ENCODE results near the gene VPS18. TPM values are rescaled to one million over a fixed set of nuclear protein-coding genes. Genes with fewer than 3 reads are reported as not detected.
A peak's percentile ranks its signal among the peaks of the same experiment; 100 is the strongest.
"Not testable (repeated sequence)": the region's sequence is repeated elsewhere in the genome, so short reads cannot be mapped to it uniquely, and the experiment has no call there.

VPS18 gene, protein sequence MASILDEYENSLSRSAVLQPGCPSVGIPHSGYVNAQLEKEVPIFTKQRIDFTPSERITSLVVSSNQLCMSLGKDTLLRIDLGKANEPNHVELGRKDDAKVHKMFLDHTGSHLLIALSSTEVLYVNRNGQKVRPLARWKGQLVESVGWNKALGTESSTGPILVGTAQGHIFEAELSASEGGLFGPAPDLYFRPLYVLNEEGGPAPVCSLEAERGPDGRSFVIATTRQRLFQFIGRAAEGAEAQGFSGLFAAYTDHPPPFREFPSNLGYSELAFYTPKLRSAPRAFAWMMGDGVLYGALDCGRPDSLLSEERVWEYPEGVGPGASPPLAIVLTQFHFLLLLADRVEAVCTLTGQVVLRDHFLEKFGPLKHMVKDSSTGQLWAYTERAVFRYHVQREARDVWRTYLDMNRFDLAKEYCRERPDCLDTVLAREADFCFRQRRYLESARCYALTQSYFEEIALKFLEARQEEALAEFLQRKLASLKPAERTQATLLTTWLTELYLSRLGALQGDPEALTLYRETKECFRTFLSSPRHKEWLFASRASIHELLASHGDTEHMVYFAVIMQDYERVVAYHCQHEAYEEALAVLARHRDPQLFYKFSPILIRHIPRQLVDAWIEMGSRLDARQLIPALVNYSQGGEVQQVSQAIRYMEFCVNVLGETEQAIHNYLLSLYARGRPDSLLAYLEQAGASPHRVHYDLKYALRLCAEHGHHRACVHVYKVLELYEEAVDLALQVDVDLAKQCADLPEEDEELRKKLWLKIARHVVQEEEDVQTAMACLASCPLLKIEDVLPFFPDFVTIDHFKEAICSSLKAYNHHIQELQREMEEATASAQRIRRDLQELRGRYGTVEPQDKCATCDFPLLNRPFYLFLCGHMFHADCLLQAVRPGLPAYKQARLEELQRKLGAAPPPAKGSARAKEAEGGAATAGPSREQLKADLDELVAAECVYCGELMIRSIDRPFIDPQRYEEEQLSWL
- total RNA-seq: 22.7 TPM
- long read RNA-seq, transcript VPS18-201 (5 exons, 3,895 nt): major isoform, 22 of 48 reads
- long read RNA-seq, partial matches to known transcripts: 25 of 48 reads
- long read RNA-seq, other reads (novel, unspliced or antisense): 1 of 48 reads

DNA sequence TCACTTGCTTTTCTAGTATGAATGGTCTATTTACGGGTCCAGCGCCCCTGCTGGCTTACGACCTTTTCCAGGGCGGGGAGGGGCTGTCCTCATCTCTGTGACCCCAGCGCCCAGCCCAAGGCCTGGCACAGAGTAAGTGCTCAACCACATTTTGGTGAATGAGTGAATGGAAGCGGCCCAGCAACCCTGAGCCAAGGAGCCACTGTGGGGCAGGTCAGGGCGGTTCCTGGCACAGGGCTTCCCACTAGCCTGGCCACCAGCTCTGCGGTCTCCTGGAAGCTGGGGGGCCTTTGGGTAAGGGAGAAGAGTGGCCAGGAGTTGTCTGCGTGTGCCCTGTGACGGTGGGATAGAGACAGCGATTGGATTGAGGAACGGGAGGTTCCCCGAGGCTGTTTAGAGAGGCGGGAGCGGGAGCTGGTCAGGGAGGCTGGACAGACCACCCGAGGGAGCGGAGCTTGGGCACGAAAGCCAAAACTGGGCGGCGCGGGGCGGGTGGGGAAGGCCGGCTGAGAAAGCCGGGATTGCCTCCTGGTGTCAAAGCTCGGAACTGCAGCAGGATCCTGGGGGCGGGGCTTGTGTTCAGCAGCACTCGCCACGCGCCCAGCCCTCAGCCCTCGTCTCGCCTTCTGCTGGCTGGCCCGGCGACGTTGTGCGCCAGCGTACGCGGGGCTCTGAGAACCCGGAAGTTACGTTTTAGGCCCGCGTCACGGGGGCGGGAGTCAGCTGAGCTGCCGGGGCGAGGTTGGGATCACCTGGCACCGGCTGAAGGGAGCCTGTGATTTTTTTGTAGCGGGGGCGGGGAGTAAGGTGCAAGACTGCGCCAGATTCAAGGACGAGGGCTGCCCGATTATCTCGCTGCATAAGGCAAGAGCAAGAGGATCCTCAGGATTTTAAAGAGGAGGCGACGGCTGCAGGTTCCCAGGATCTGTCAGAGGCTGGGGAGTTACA lies at the start of gene VPS18:
Gene VPS18 (plus strand): TSS at position 718 of the 948 bp plus-strand sequence. CDS start 319 bp downstream, outside the sequence.
- peak; percentile 98 for ATAC-seq
- intact Hi-C loops (cut with micrococcal nuclease): no loop called here
- peak; percentile 99 for DNase-seq

DNA sequence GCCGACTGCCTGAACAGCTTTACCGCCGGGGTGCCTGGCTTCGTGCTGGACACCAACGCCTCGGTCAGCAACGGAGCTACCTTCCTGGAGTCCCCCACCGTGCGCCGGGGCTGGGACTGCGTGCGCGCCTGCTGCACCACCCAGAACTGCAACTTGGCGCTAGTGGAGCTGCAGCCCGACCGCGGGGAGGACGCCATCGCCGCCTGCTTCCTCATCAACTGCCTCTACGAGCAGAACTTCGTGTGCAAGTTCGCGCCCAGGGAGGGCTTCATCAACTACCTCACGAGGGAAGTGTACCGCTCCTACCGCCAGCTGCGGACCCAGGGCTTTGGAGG lies 49.6 kb upstream of the VPS18 start:
- intact Hi-C loops (cut with micrococcal nuclease): no loop called here
- peak; percentile 44 for DNase-seq
- peak; percentile 30 for ATAC-seq

DNA sequence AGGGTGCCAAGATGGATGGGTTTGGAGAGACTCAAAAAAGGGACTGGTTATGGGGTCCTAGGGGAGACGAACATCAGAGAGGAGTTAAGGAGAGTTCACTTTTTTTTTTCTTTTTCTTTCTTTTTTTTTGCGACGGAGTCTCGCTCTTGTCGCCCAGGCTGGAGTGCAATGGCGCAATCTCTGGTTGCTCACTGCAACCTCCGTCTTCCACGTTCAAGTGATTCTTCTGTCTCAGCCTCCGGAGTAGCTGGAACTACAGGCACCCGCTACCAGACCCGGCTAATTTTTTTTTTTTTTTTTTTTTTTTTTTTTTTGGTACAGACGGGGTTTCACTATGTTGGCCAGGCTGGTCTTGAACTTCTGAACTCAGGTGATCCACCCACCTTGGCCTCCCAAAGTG lies 49.2 kb upstream of the VPS18 start:
- ATAC-seq (no peak), DNase-seq (no peak)
- intact Hi-C loops (cut with micrococcal nuclease): no loop called here

DNA sequence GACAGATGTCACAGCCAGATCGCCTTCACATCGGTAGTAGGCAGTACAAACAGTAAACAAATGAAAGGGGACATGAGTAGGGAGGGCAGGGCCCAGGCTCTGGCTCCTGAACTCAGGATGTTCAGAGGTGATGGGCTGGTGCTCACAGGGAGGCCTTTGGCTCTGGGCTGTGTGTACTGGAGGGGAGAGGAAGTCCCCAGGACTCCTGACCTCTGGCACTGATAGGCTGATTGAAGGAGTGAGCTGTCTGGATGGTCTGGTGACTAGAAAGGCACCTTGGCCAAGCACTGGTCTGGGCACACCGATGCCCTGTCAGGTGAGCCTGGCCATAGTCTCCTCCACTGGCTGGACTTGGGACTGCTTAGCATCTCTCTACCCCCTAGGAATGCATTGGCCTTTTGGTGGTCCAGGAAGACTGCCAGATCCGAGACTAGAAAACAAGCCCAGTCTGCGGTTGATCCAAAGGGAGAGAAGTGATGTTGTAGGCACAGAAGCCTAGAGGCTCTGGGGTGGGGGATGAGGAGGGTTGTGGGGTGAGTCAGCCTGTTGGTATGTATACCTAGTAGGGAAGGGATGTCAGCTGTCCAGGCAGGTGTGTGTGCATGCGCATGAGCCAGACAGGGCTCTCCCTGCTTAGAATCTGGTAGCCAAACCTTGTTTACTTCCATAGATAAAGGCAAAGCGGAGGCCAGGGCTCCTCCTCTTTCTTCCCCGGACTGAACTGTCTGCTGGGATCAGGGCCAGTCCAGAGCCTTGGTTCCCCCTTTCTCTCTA lies 48.6 kb upstream of the VPS18 start:
- intact Hi-C loops (cut with micrococcal nuclease): no loop called here
- DNase-seq (no peak), ATAC-seq (no peak)

DNA sequence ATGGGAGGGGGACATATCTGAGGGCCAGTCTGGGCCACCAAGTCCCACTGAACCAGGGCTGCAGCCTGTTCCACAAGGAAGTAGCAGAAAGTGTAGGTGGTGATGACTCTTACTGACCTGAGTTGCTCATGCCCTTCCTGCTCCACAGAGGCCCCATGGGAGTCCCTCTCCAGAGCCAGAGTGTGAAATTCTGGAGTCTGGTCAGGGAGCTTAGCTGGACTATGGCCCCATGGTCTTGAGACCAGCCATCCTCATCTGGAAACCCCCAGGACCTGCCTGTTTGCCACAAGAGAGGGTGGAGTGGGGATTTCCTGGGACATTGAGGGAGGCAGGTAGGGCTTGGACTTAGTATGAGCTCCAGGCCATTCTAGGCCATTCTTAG lies 47.4 kb upstream of the VPS18 start:
- ATAC-seq (no peak), DNase-seq (no peak)
- intact Hi-C loops (cut with micrococcal nuclease): no loop called here

DNA sequence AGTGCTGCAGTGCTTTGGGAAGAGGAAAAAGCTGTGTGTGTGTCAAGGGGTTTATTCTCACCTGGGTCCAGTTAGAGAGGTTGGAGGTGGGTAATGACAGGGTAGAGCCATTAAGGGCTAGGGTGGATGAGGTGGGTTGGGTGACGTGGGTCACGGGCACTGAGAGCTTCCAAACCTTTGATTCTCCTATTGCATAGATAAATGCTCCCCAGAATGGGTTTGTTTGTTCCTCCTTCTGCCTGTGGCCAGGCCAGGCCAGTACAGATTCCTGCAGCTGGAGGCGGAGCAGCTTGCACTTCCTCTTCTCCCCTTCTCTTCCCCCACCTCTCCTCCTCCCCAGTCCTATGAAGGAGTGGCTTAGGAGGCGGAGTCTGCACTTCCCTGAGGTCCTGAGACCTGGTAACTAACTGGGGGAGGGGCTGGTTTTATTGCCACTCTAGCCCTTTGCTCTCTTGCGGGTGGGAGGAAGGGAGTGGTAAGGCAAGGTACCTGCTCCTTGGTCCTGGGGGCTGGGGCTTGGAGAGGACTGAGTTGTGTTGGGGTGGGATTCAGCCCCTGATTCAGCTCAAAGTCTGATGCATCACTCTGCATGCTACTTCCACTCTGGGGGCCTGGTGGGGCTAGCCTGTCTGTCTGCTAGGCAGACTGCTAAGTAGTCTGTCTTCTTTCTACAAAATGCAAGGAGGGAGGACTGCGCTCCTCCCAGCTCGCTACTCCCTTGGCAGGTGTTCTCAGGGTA lies 46.9 kb upstream of the VPS18 start:
- intact Hi-C loops (cut with micrococcal nuclease): no loop called here
- ATAC-seq (peak; percentile 81), DNase-seq (peak; percentile 47)

DNA sequence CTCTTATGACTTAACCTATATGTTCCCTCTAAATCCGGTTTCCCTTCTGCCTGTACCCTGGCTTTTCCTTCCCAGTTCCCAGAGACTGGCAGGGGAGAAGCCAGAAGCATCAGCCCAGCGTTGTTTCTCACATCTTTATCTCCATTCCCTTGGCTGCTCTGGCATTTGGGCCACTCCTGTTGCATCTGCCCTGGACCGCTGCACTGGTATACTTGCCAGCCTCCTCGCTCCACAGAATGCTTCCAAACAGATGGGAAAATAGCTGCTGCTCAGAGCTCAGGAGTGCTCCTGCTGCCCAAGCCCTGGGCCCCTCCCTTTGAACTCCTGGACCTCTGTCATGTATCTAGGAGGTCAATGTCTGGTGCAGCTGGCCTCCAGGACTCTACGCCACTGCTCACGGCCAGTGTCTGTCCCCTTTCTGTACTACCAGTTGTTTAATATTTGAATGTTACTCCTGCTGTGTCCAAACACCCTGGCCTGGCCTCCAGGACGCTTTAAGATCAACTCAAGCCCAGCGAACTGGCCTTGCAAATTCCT lies 43.6 kb upstream of the VPS18 start:
- intact Hi-C loops (cut with micrococcal nuclease): no loop called here
- DNase-seq: no peak
- ATAC-seq: no peak

DNA sequence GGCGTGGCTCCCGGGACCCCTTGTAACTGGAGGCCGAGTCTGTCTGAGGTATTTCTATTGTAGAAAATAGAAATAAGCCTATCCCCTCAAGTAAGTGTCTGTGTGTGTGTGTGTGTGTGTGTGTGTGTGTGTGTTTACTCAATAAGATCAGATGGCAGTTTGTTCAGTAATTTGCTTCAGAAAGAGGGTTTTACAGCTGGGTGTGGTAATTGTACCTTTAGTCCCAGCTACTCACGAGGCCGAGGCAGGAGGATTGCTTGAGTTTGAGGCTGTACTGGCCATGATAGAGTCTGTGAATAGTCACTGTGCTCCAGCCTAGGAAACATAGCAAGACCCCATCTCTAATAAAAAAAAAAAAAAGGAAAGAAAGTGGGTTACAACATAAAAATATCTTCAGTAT lies 41.7 kb upstream of the VPS18 start:
- DNase-seq: no peak
- intact Hi-C loops (cut with micrococcal nuclease): no loop called here
- no peak for ATAC-seq

DNA sequence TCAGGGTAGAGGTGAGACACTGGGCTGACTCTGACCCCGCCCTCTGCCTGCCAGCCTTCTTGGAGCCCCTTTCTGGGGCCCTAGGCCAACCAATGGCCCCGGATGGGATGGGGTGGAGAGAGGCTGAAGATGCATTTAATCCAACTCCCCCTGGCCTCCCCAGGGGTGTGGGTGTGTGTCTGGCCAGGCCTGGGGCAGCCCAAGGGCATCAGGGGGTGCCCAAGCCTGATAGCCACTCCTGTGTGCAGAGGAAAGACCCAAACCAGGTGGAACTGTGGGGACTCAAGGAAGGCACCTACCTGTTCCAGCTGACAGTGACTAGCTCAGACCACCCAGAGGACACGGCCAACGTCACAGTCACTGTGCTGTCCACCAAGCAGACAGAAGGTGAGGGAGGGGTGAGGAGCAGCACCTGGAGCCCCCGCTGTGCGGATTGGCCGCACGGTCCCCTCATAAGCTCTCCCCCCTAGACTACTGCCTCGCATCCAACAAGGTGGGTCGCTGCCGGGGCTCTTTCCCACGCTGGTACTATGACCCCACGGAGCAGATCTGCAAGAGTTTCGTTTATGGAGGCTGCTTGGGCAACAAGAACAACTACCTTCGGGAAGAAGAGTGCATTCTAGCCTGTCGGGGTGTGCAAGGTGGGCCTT lies 40.9 kb upstream of the VPS18 start:
- no peak for ATAC-seq
- DNase-seq: no peak
- intact Hi-C loops (cut with micrococcal nuclease): no loop called here

DNA sequence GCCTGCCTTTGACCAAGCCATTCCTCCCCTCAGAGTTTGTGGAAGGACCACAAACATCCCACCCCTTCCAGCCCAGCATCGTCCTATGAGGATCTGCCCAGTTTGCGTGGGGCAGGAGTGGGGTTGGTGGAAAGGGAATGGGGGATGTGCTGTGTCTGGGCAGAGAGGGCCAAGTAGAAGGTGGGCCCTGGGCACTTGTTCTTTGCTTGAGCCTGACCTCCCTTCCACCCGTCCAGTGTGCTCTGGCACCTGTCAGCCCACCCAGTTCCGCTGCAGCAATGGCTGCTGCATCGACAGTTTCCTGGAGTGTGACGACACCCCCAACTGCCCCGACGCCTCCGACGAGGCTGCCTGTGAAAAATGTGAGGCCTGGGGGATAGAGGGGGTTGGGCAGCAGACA lies 40.1 kb upstream of the VPS18 start:
- DNase-seq (no peak), ATAC-seq (no peak)
- intact Hi-C loops (cut with micrococcal nuclease): no loop called here

DNA sequence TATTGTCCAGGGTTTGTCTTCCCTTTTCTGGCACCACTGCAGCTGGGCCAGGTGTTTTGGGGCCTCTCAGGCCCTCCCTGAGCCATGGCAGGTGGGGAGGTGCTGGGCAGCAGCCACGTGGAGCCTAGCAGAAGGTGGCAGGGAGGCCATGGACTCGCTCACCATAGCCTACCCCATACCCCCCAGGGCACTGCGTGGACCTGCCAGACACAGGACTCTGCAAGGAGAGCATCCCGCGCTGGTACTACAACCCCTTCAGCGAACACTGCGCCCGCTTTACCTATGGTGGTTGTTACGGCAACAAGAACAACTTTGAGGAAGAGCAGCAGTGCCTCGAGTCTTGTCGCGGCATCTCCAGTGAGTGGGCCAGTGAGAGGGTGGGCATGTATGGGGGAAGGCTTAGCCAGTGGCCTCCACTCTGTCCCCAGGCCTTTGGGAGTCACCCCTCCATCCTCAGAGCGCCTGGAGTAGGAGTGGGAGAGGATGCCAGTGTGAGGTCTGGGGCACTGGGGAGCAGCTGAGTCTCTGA lies 38.5 kb upstream of the VPS18 start:
- DNase-seq: no peak
- ATAC-seq: no peak
- intact Hi-C loops (cut with micrococcal nuclease): no loop called here

DNA sequence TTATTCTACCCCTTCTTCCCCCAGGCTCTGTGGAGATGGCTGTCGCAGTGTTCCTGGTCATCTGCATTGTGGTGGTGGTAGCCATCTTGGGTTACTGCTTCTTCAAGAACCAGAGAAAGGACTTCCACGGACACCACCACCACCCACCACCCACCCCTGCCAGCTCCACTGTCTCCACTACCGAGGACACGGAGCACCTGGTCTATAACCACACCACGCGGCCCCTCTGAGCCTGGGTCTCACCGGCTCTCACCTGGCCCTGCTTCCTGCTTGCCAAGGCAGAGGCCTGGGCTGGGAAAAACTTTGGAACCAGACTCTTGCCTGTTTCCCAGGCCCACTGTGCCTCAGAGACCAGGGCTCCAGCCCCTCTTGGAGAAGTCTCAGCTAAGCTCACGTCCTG lies 37.5 kb upstream of the VPS18 start:
- no peak for DNase-seq
- intact Hi-C loops (cut with micrococcal nuclease): no loop called here
- no peak for ATAC-seq

DNA sequence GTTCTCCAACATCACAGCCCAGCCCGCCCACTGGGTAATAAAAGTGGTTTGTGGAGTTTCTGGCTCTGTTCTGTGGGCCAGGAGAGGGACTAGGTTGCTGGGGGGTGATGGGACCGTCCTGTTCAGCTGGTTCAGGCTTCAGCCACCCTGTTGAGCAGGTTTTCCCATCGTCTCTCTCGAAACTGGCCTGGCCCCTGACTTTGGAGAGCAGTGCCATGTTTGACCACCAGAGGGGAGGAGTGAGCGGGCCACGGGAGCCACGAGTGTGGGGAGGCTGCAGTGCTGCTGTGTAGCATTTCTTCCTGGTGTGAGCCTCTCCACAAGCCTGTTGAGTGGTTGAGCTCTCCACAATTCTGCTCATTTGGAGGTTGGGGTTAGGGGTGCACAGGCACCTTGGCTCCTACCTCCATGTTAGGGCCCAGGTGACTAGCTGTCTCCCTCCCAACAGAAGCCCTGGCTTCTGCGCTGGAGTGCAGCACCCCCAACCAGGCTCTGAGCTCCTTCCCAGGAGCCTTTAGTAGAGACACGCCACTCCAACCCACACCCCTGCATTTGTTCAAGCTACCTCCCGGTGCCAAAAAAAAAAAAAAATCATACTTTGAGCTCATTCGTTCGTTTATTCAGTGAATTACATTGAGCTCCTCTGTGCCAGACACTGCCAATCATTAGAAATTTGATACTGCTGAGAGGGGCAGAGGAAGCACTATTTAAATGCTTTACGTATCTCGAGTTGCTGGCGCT lies 36.5 kb upstream of the VPS18 start:
- DNase-seq: peak; percentile 77
- intact Hi-C loops (cut with micrococcal nuclease): no loop called here
- ATAC-seq: peak; percentile 89

DNA sequence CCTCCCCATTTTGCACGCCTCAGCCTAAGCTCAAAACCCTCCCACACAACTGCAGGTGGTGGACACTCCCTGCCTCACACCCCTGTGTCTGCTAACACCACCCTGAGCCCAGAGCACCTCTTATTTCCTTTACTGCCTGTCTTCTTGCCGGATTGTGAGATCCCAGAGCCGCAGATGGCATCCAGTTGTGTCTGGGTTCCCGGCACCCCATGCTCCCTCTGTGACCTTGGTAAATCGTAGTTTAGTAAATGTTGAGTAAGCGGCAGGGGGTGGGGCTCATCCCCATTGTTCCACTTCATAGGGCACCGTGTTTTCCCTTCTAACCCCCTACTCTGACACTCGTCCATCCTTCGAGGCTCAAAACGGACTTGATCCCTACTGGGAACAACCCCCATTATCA lies 35.5 kb upstream of the VPS18 start:
- intact Hi-C loops (cut with micrococcal nuclease): no loop called here
- no peak for ATAC-seq
- DNase-seq: no peak

DNA sequence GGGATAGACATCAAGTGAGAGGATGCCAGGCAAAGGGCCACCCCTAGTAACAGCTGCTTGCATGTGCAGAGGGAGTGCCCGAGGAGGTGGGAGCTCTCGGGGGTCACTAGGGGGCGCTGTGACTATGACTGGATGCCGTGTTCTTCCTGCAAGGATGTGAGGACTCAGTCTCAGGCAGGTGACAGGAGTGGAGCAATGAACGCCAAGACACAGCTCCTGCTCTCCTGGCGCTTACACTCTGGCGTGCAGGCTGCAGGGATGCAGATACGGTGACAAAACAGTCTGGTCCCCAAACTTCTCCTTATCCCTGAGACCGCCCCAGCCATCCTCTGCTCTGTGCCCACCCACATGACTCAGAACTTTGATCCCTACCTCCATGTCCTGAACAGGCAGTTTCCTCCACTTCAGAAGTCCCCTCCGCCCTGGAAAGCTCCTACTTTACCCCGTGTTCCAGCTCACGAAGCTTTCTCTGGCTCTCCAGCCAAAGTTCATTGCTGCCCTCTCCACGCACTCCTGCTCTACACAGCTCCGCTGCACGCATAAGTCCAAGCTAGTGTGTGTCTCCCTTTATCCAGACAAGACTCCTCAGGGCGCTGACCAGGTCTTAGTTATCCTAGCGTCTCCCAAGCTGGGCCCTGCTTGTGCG lies 34.9 kb upstream of the VPS18 start:
- DNase-seq (peak; percentile 74), ATAC-seq (peak; percentile 72)
- intact Hi-C loops (cut with micrococcal nuclease): no loop called here

DNA sequence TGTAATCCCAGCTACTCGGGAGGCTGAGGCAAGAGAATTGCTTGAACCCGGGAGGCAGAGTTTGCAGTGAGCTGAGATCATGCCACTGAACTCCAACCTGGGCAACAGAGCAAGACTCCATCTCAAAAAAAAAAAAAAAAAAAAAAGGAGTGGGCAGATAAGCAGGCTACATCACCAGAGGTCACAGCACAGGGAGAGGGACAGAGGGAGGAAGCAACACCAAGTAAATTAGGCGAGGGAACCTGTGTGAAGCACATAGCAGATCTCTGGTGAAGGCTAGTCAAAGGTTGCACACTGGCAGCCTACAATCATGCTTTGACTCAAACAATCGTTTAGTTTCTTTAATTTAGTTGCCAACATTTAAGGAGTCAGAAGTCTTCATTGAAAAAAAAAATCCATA lies 33.1 kb upstream of the VPS18 start:
- intact Hi-C loops (cut with micrococcal nuclease); DNase-seq; ATAC-seq: not testable (repeated sequence)

All from left ventricle myocardium superior (tissue), 1 donor.